ENCODE data around the gene NDUFB7.

DNA sequence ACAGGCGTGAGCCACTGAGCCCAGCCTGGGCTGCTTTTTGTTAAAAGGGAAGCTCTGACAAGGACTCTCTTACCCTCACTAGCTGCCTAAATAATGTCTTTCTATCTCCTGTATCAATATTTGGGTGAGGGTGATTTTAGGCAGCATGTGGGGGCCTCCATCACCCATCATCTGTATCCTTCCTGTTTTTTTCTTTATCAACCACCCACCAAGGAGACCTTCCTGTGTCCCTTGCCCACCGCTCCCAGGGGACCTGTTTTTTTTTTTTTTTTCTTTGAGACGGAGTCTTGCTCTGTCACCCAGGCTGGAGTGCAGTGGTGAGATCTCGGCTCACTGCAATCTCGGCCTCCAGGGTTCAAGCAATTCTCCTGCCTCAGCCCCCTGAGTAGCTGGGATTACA is 5.4 kb upstream of the NDUFB7 start:
- TF ChIP-seq, protein P1, sequence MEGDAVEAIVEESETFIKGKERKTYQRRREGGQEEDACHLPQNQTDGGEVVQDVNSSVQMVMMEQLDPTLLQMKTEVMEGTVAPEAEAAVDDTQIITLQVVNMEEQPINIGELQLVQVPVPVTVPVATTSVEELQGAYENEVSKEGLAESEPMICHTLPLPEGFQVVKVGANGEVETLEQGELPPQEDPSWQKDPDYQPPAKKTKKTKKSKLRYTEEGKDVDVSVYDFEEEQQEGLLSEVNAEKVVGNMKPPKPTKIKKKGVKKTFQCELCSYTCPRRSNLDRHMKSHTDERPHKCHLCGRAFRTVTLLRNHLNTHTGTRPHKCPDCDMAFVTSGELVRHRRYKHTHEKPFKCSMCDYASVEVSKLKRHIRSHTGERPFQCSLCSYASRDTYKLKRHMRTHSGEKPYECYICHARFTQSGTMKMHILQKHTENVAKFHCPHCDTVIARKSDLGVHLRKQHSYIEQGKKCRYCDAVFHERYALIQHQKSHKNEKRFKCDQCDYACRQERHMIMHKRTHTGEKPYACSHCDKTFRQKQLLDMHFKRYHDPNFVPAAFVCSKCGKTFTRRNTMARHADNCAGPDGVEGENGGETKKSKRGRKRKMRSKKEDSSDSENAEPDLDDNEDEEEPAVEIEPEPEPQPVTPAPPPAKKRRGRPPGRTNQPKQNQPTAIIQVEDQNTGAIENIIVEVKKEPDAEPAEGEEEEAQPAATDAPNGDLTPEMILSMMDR (IDR thresholded peaks at IDR 0.05): no peak
- no peak for TF ChIP-seq POLR2A (IDR thresholded peaks at IDR 0.05)

All from thyroid gland (tissue), 4 donors.